ENCODE measurements around the gene HBP1.

Gene HBP1

GRCh38 chr7:107185716-107186115, 16.9 kb downstream of the HBP1 start:
- DNase-seq = no peak
- TF ChIP-seq POLR2A (IDR thresholded peaks at IDR 0.05; ENCODE audit: low read length) (no peak), GATA1 (IDR thresholded peaks at IDR 0.05; ENCODE audit: low read depth, low read length) (no peak)

DNA sequence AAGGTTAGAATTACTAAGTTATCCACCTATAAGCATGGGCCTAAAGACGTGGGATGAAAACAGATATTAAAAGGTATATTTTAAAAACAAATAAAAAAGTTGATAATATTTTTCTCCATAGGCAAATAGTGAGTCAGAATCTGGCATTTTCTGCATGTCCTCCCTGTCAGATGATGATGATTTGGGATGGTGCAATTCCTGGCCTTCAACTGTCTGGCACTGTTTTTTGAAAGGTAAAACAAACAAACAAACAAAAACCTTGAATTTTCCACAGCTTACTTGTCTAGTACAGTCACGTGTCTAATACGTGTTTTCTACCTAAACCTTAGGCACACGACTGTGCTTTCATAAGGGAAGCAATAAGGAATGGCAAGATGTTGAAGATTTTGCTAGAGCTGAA, 17.4 kb downstream of the HBP1 start:
- TF ChIP-seq POLR2A (IDR thresholded peaks at IDR 0.05; ENCODE audit: low read length) (no peak), GATA1 (IDR thresholded peaks at IDR 0.05; ENCODE audit: low read depth, low read length) (no peak)
- no peak for DNase-seq

- TF ChIP-seq POLR2A (IDR thresholded peaks at IDR 0.05; ENCODE audit: low read length) = no peak
- no peak for TF ChIP-seq GATA1 (IDR thresholded peaks at IDR 0.05; ENCODE audit: low read depth, low read length)
- DNase-seq = no peak
Measured at GRCh38 chr7:107187774-107188173, 19.0 kb downstream of the HBP1 start.

DNA sequence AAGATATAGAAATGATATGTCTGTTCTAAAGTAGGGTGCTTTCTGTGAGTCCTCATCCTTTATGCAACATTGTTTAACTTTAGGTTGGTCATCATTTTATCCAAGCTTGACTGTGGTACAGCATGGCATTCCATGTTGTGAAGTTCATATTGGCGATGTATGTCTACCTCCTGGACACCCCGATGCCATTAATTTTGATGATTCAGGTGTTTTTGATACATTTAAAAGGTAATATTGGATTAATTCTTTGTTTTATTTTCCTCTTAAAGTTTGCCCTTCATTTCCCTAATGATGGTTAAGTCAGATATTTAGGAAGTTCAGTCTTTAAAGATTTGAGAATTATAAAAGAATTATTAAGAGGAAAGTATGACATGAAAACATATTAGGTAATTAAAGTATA, 21.3 kb downstream of the HBP1 start:
- TF ChIP-seq POLR2A (IDR thresholded peaks at IDR 0.05; ENCODE audit: low read length) (no peak), GATA1 (IDR thresholded peaks at IDR 0.05; ENCODE audit: low read depth, low read length) (no peak)
- DNase-seq = no peak

DNA sequence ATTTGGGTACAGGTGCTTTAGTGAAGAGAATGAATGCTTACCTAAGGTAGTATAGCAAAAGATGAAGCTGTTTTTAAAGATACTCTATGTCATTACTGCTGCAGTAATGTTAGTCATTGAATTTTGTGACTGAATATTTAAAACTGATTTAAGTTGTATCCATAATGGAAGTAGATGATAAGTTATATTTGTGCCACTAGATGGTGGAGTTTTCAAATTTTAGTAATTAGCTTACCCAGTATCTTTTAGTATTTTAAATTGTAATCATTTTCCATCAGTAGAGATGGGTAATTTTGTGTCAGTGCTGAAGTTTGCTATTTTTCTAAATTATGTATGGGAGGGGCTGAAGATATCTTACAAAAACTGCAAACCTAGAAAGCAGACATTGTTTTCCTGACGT, 25.2 kb downstream of the HBP1 start:
- TF ChIP-seq GATA1 (IDR thresholded peaks at IDR 0.05; ENCODE audit: low read depth, low read length) (no peak), POLR2A (IDR thresholded peaks at IDR 0.05; ENCODE audit: low read length) (no peak)
- DNase-seq = no peak

DNA sequence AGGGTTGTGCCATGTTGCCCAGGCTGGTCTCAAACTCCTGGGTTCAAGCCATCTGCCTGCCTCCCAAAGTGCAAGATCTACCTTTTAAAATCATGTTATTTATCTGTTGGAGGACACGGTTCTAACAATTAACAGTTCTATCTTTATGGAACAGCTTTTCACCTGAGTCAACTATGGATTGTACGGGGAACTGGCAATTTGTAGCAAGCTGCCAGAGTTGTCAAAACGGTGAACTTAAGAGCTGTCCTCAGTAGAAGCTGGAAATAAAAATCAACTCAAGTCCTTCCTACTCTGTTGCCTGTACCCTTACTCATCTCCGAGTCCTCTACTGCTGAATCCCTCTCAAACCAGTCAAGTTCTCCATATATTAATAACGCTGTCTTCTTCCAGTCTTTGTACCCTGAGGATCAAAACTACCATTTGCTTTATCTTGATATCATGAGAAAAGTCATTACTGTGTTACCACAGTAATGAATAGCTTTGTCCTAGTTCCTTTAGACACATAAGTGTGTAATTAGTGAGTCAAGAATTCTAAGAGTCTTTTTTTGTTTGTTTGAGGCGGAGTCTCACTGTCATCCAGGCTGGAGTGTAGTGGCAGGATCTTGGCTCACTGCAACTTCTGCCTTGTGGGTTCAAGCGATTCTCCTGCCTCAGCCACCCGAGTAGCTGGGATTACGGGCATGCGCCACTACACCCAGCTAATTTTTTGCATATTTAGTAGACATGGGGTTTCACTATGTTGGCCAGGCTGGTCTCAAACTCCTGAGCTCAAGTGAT, 28.2 kb downstream of the HBP1 start:
- no peak for TF ChIP-seq POLR2A (IDR thresholded peaks at IDR 0.05; ENCODE audit: low read length)
- TF ChIP-seq GATA1 (IDR thresholded peaks at IDR 0.05; ENCODE audit: low read depth, low read length) = no peak
- no peak for DNase-seq

- DNase-seq = peak; percentile 50 to 69
- TF ChIP-seq GATA1 (IDR thresholded peaks at IDR 0.05; ENCODE audit: low read depth, low read length) (no peak), POLR2A (IDR thresholded peaks at IDR 0.05; ENCODE audit: low read length) (no peak)
Measured at GRCh38 chr7:107201795-107202450, 33.1 kb downstream of the HBP1 start.

- TF ChIP-seq POLR2A (IDR thresholded peaks at IDR 0.05; ENCODE audit: low read length) (no peak), GATA1 (IDR thresholded peaks at IDR 0.05; ENCODE audit: low read depth, low read length) (no peak)
- no peak for DNase-seq
Measured at GRCh38 chr7:107203607-107204006, 34.8 kb downstream of the HBP1 start.

GRCh38 chr7:107206136-107206535, 37.3 kb downstream of the HBP1 start:
- DNase-seq = no peak
- TF ChIP-seq POLR2A (IDR thresholded peaks at IDR 0.05; ENCODE audit: low read length) = no peak
- no peak for TF ChIP-seq GATA1 (IDR thresholded peaks at IDR 0.05; ENCODE audit: low read depth, low read length)

- TF ChIP-seq GATA1 (IDR thresholded peaks at IDR 0.05; ENCODE audit: low read depth, low read length) (no peak), POLR2A (IDR thresholded peaks at IDR 0.05; ENCODE audit: low read length) (no peak)
- no peak for DNase-seq
Measured at GRCh38 chr7:107206706-107207105, 37.9 kb downstream of the HBP1 start.

GRCh38 chr7:107207459-107207858, 38.7 kb downstream of the HBP1 start:
- DNase-seq = no peak
- TF ChIP-seq POLR2A (IDR thresholded peaks at IDR 0.05; ENCODE audit: low read length) = no peak
- no peak for TF ChIP-seq GATA1 (IDR thresholded peaks at IDR 0.05; ENCODE audit: low read depth, low read length)

DNA sequence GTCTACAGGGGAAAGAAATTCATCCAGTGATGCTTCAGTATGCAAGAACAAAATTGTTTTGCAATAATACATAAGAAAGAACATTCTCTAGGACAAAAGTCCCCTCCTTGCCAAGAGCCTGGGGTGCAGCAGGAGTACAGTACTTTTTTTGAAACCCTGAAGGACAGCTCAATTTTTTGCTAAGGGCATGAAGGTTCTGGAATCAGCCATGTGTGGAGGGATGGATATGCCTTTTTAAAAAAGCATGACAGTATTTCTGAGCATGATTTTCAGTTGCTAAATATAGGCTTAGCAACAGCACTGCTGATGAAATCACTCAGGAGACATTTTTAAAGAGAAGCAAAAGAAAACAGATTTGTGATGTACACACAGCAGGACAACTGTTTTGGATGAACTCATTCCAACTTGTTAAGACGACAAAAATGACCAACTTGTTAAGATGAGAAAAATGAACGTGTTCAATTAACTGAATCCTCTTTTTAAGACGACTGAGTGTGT, 39.3 kb downstream of the HBP1 start:
- DNase-seq = no peak
- TF ChIP-seq GATA1 (IDR thresholded peaks at IDR 0.05; ENCODE audit: low read depth, low read length) (no peak), POLR2A (IDR thresholded peaks at IDR 0.05; ENCODE audit: low read length) (no peak)

DNA sequence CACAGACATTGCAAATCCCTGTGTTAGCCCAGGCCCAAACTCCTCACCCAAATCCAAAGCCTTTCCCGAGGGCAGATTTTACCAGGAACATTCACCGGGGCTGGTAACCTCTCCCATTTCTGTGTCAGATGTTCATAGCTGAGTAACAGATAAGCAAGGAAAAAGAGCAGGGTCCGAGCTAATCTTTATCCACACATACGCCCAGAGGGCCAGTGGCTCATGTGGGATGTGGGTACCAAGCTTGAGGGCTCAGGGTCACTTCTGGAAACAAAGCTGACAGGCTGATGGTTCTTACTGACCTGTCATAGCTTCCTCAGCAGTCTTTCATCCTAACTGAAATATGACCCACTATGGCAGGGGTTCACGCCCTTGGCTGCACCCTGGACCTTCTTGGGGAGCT, 39.8 kb downstream of the HBP1 start:
- no peak for TF ChIP-seq GATA1 (IDR thresholded peaks at IDR 0.05; ENCODE audit: low read depth, low read length)
- no peak for TF ChIP-seq POLR2A (IDR thresholded peaks at IDR 0.05; ENCODE audit: low read length)
- DNase-seq = no peak

GRCh38 chr7:107209565-107209964, 40.8 kb downstream of the HBP1 start:
- no peak for DNase-seq
- TF ChIP-seq GATA1 (IDR thresholded peaks at IDR 0.05; ENCODE audit: low read depth, low read length) (no peak), POLR2A (IDR thresholded peaks at IDR 0.05; ENCODE audit: low read length) (no peak)

DNA sequence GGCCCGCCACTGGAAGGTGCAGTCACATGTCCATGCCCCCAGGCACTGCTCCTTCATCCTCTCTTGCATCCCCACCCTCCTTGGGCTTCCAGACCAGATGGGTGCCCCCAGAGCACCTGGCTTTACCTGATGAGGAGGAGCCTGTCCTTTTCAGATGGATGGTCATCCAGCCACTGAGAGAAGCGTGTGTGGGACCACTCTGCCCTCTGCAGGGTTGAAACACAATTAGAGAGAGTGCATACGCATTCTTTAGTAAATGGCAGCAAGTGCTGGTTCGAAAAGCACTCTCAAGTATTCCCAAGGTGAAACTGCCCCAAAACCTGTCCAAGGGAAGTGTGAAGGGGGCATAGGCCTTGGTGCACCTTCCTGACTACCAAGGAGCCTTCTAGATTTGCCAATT, 41.6 kb downstream of the HBP1 start:
- no peak for TF ChIP-seq GATA1 (IDR thresholded peaks at IDR 0.05; ENCODE audit: low read depth, low read length)
- DNase-seq = no peak
